ENCODE results near the gene CDC25C. TPM values are rescaled to one million over a fixed set of nuclear protein-coding genes. Genes with fewer than 3 reads are reported as not detected.
A peak's percentile ranks its signal among the peaks of the same experiment; 100 is the strongest.

CDC25C gene
- total and polyA plus RNA-seq, 9 of the 15 experiments (the other 6 are each of a cell fraction or from before 2014, with no cell fraction given) = 19.1 to 63.7 (median 31.9) TPM

DNA sequence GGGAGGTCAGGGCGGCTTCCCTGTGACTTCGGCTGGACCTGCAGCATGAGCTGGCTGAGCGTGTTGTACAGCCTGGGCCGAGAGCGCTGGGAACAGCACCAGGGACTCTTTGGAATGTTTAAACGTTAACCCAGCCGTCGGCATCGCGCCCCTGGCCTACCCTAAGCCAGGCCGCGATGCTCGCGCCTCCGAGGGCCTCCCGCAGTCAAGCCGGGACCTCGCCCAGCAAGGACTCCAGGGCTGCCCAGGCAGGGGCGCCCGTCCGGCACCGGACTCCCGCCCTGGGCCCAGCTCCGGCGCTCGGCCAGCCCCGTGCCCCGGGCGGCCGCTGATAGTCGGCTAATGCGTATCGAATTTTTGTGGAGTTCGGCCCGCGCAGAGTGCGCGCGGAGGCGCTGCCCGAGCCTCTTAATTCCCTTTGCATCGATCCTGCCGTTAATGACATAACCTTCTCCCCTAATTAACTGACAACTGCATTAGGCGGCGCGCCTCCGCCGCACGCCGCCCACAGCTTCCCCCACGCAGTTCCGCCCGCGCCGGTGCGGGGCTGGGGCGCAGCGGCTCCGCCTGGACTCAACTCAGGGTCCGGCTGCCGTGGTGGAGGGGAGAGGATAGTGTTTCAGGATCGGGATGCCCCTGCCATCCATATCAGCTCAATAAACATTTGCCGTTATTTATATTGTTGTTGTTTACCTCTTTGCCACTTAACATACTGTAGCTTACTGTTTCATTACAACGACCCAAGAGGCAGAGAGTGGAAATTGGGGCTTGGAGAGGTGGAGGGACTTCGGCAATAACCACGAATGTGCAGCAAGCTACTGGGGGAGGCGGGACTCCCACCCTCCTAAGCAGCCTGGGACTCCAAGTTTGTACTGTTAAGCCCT, 89.7 kb downstream of the CDC25C start (continued):
- TF ChIP-seq RBM22 (IDR thresholded peaks at IDR 0.05; ENCODE audit: low read depth, low read length, poor library complexity, severe bottlenecking) = peak; percentile 63
- no peak for TF ChIP-seq SIX5 (IDR thresholded peaks at IDR 0.05; ENCODE audit: borderline replicate concordance in 1 of 2, insufficient read depth in 1 of 2, low read depth in 1 of 2, low read length in 2 of 2)
- peak; percentile 59 for TF ChIP-seq ATF7 (IDR thresholded peaks at IDR 0.05)
- no peak for TF ChIP-seq ZNF512 (tag; IDR thresholded peaks at IDR 0.05)
- peak; percentile 60 for TF ChIP-seq RBFOX2 (IDR thresholded peaks at IDR 0.05; ENCODE audit: low read depth, low read length)
- TF ChIP-seq ZNF77 (CRISPR knock-in tag; IDR thresholded peaks at IDR 0.05) = no peak
- TF ChIP-seq CREM (IDR thresholded peaks at IDR 0.05; ENCODE audit: low read depth) = peak; percentile 54; the same call in 1 of the 2 replicates
- TF ChIP-seq, protein P1, sequence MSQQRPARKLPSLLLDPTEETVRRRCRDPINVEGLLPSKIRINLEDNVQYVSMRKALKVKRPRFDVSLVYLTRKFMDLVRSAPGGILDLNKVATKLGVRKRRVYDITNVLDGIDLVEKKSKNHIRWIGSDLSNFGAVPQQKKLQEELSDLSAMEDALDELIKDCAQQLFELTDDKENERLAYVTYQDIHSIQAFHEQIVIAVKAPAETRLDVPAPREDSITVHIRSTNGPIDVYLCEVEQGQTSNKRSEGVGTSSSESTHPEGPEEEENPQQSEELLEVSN (IDR thresholded peaks at IDR 0.05; ENCODE audit: borderline replicate concordance in 1 of 2, extremely low read depth in 1 of 2, insufficient read depth in 1 of 2, insufficient read length in 1 of 2, low read depth in 1 of 2, low read length in 1 of 2, poor library complexity in 1 of 2, severe bottlenecking in 1 of 2) = peak in 1 of 2 experiments; percentile 58
- no peak for TF ChIP-seq FUS (optimal IDR thresholded peaks at IDR 0.05; ENCODE audit: low read depth, low read length)
- TF ChIP-seq ZNF277 (CRISPR knock-in tag; IDR thresholded peaks at IDR 0.05; ENCODE audit: borderline replicate concordance) = no peak
- peak; percentile 61 for TF ChIP-seq ZFX (CRISPR knock-in tag; IDR thresholded peaks at IDR 0.05)
- TF ChIP-seq RBM39 (optimal IDR thresholded peaks at IDR 0.05; ENCODE audit: low read depth, low read length) = no peak
- TF ChIP-seq MAFF (IDR thresholded peaks at IDR 0.05; ENCODE audit: low read length) = no peak
- TF ChIP-seq NR2C2 (CRISPR knock-in tag; IDR thresholded peaks at IDR 0.05) = no peak
- TF ChIP-seq NR2C2 (tag; IDR thresholded peaks at IDR 0.05) = no peak
- no peak for TF ChIP-seq KAT2B (IDR thresholded peaks at IDR 0.05; ENCODE audit: low read depth, low read length)
- TF ChIP-seq ID3 (CRISPR knock-in tag; IDR thresholded peaks at IDR 0.05) = no peak
- peak; percentile 47; the same call in 1 of the 2 replicates for TF ChIP-seq ID3 (tag; IDR thresholded peaks at IDR 0.05)
- TF ChIP-seq HLTF (IDR thresholded peaks at IDR 0.05) = no peak
- TF ChIP-seq PURB (CRISPR knock-in tag; IDR thresholded peaks at IDR 0.05; ENCODE audit: low read depth) = no peak
- no peak for TF ChIP-seq CHD4 (IDR thresholded peaks at IDR 0.05; ENCODE audit: insufficient read depth, insufficient replicate concordance, low read depth, low read length, poor library complexity, severe bottlenecking)
- TF ChIP-seq ZNF232 (CRISPR knock-in tag; IDR thresholded peaks at IDR 0.05) = no peak
- no peak for TF ChIP-seq CEBPG (CRISPR knock-in tag; IDR thresholded peaks at IDR 0.05)
- no peak for TF ChIP-seq CEBPG (tag; conservative IDR thresholded peaks at IDR 0.05 in 1 of 2, IDR thresholded peaks at IDR 0.05 in 1 of 2)

All from K562 (cell line).